ENCODE measurements around the gene PEX10.

PEX10 gene

GRCh38 chr1:2404890-2405511, 7.4 kb downstream of the PEX10 start:
- DNase-seq (ENCODE audit: low read depth in 2 of 2) = no peak

- DNase-seq (ENCODE audit: low read depth in 2 of 2) = no peak
Observed at GRCh38 chr1:2404142-2404889, 8.0 kb downstream of the PEX10 start.

GRCh38 chr1:2403273-2403672, 9.1 kb downstream of the PEX10 start:
- no peak for DNase-seq (ENCODE audit: low read depth in 2 of 2)

GRCh38 chr1:2402420-2402819, 9.9 kb downstream of the PEX10 start:
- DNase-seq (ENCODE audit: low read depth in 2 of 2) = no peak

GRCh38 chr1:2400950-2401649, 11.3 kb downstream of the PEX10 start:
- DNase-seq (ENCODE audit: low read depth in 2 of 2) = no peak

- DNase-seq (ENCODE audit: low read depth in 2 of 2) = no peak
Observed at GRCh38 chr1:2400576-2400909, 11.8 kb downstream of the PEX10 start.

- no peak for DNase-seq (ENCODE audit: low read depth in 2 of 2)
Observed at GRCh38 chr1:2399890-2400575, 12.3 kb downstream of the PEX10 start.

GRCh38 chr1:2398871-2399270, 13.5 kb downstream of the PEX10 start:
- no peak for DNase-seq (ENCODE audit: low read depth in 2 of 2)

- no peak for DNase-seq (ENCODE audit: low read depth in 2 of 2)
Observed at GRCh38 chr1:2397007-2397679, 15.2 kb downstream of the PEX10 start.

GRCh38 chr1:2396476-2396875, 15.9 kb downstream of the PEX10 start:
- DNase-seq (ENCODE audit: low read depth in 2 of 2) = no peak

- DNase-seq (ENCODE audit: low read depth in 2 of 2) = no peak
Observed at GRCh38 chr1:2396059-2396458, 16.3 kb downstream of the PEX10 start.

- no peak for DNase-seq (ENCODE audit: low read depth in 2 of 2)
Observed at GRCh38 chr1:2395245-2395644, 17.1 kb downstream of the PEX10 start.

- no peak for DNase-seq (ENCODE audit: low read depth in 2 of 2)
Observed at GRCh38 chr1:2394761-2395160, 17.6 kb downstream of the PEX10 start.

- no peak for DNase-seq (ENCODE audit: low read depth in 2 of 2)
Observed at GRCh38 chr1:2394220-2394619, 18.1 kb downstream of the PEX10 start.

- no peak for DNase-seq (ENCODE audit: low read depth in 2 of 2)
Observed at GRCh38 chr1:2393471-2393877, 18.9 kb downstream of the PEX10 start.

GRCh38 chr1:2392686-2393085, 19.7 kb downstream of the PEX10 start:
- DNase-seq (ENCODE audit: low read depth in 2 of 2) = no peak

- no peak for DNase-seq (ENCODE audit: low read depth in 2 of 2)
Observed at GRCh38 chr1:2391931-2392509, 20.3 kb downstream of the PEX10 start.

- DNase-seq (ENCODE audit: low read depth in 2 of 2) = peak; percentile 98 to 99
Observed at GRCh38 chr1:2391041-2391930, 21.1 kb downstream of the PEX10 start, which contains the start of the genes MORN1 and RER1. Gene MORN1 (minus strand): TSS chr1:2391554. CDS start chr1:2391533, 21 bp downstream. Gene RER1 (plus strand): TSS chr1:2391841. CDS start chr1:2395791, 3,950 bp downstream.

- DNase-seq (ENCODE audit: low read depth in 2 of 2) = no peak
Observed at GRCh38 chr1:2389644-2390043, 22.7 kb downstream of the PEX10 start.
